ENCODE data around the gene STK10.
"Not testable (repeated sequence)": the region's sequence is repeated elsewhere in the genome, so short reads cannot be mapped to it uniquely, and the experiment has no call there.

Gene STK10

DNA sequence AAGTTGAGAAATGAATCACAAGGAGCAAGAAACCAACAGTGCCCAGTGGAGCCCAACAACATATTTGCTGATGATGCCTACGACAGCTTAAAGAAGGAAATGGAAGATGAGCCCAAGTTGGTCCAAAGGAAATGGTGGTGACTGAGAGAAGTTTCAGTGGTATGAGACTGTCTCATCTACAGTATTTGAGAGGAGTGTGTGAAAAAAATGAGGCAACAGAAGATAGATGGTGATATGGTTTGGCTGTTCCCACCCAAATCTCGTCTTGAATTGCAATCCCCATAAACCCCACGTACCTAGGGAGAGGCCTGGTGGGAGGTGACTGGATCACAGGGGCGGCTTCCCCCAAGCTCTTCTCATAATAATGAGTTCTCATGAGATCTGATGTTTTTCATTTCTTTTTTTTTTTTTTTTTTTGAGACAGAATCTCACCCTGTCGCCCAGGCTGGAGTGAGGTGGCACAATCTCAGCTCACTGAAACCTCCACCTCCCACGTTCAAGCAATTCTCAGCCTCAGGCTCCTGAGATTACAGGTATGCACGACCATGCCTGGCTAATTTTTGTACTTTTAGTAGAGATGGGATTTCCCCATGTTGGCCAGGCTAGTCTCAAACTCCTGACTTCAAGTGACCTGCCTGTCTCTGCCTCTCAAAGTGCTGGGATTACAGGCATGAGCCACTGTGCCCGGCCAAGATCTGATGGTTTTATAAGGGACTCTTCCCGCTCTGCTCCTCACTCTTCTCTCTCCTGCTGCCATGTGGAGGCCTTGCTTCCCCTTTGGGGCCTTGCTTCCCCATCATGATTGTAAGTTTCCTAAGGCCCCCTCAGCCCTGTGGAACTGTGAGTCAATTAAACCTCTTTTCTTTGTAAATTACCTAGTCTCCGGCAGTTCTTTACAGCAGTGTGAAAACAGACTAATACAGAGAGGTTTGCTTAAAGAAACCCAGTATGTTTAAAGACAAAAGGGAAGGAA is 36.2 kb upstream of the STK10 start:
- H3K27ac ChIP-seq: no peak overlapping the region

DNA sequence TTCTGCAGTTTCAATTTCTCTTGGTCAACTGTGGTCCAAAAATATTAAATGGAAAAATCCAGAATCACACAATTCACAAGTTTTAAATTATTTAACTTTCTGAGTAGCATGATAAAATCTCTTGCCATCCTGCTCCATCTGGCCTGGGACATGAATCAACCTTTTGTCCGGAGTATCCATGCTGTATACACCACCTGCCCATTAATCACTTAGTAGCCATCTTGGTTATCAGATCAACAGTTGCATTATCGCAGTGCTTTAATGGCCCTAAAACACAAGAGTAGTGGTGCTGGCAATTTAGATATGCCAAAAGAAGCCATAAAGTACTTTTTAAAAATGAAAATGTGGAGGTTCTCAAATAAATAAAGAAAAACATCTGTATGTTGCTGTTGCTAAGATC is 31.3 kb upstream of the STK10 start:
- H3K27ac ChIP-seq: no peak overlapping the region
- TF ChIP-seq, protein P1, sequence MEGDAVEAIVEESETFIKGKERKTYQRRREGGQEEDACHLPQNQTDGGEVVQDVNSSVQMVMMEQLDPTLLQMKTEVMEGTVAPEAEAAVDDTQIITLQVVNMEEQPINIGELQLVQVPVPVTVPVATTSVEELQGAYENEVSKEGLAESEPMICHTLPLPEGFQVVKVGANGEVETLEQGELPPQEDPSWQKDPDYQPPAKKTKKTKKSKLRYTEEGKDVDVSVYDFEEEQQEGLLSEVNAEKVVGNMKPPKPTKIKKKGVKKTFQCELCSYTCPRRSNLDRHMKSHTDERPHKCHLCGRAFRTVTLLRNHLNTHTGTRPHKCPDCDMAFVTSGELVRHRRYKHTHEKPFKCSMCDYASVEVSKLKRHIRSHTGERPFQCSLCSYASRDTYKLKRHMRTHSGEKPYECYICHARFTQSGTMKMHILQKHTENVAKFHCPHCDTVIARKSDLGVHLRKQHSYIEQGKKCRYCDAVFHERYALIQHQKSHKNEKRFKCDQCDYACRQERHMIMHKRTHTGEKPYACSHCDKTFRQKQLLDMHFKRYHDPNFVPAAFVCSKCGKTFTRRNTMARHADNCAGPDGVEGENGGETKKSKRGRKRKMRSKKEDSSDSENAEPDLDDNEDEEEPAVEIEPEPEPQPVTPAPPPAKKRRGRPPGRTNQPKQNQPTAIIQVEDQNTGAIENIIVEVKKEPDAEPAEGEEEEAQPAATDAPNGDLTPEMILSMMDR (conservative IDR thresholded peaks at IDR 0.05): no peak

More for the DNA sequence above, 36.2 kb upstream of the STK10 start:
- TF ChIP-seq, protein P1 (conservative IDR thresholded peaks at IDR 0.05): no peak
- no peak for TF ChIP-seq ZFX (IDR thresholded peaks at IDR 0.05)

DNA sequence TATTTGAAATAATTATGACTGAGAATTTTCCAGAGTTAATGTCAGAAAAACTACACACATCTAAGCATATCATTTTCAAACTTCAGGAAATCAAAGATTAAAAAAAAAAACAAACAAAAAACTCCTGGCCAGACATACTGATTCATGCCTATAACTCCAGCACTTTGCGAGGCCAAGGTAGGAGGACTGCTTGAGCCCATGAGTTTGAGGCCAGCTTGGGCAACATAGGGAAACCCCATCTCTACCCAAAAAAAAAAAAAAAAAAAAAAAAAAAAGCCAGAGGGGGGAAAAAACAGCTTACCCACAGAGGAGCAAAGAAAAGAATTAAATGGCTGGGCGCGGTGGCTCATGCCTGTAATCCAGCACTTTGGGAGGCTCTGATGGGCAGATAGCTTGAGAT is 28.3 kb upstream of the STK10 start:
- TF ChIP-seq, protein P1 (conservative IDR thresholded peaks at IDR 0.05): no peak
- TF ChIP-seq ZFX (IDR thresholded peaks at IDR 0.05): no peak
- H3K27ac ChIP-seq: no peak overlapping the region

DNA sequence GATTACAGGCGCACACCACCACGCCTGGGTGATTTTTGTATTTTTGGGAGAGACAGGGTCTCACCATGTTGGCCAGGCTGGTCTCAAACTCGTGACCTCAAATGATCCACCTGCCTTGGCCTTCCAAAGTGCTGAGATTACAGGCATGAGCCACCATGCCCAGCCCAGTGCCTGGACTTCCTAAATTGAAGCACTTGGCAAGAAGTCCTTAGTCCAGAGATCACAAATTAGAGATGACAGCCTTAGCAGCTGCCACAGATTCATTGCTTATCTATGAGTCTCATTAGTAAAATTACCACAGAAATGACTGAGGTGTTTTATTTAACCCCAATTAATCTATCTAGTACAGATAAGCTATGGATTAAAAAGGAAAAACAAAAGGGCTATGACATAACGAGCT is 25.1 kb upstream of the STK10 start:
- TF ChIP-seq, protein P1 (conservative IDR thresholded peaks at IDR 0.05): no peak
- no peak for TF ChIP-seq ZFX (IDR thresholded peaks at IDR 0.05)
- H3K27ac ChIP-seq: no peak overlapping the region

DNA sequence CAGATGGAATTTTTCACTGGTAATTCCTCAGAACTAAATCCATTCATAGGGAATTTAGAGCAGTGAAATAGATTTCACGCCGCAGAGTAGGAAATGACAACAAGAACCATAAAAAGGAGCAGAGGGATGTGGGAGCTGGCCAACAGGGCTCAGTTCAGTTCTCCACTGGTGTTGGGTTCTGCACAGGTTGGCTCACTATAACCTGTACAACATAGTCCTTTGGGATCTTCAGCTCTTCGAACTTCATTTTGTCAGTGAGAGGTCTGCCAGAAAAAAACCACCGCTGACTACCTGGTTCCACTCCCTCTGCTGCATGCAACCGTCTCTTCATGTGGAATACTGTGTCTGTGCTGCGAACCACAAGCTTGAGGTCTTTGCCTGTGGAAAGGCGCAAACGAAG is 23.7 kb upstream of the STK10 start:
- H3K27ac ChIP-seq: no peak overlapping the region
- TF ChIP-seq ZFX (IDR thresholded peaks at IDR 0.05): no peak
- TF ChIP-seq, protein P1 (conservative IDR thresholded peaks at IDR 0.05): no peak

DNA sequence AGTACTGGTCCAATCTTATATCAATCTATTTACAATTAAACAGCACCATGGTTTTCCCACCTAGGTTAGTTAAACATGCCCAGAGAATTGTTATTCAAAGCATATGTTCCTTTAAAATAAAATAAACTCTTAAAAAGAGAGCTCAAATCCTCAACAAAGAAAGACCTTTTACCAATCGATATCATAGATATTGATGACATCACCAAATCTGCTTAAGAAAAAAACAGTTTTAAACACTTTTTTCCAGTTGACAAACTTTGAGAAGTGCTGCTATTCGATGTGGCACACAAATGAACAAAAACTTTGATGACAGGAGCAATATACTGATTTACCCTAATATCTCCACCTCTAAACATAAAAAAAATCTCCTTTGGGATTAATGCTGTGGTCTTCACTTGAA is 21.7 kb upstream of the STK10 start:
- H3K27ac ChIP-seq: no peak overlapping the region
- no peak for TF ChIP-seq ZFX (IDR thresholded peaks at IDR 0.05)
- TF ChIP-seq, protein P1 (conservative IDR thresholded peaks at IDR 0.05): no peak

DNA sequence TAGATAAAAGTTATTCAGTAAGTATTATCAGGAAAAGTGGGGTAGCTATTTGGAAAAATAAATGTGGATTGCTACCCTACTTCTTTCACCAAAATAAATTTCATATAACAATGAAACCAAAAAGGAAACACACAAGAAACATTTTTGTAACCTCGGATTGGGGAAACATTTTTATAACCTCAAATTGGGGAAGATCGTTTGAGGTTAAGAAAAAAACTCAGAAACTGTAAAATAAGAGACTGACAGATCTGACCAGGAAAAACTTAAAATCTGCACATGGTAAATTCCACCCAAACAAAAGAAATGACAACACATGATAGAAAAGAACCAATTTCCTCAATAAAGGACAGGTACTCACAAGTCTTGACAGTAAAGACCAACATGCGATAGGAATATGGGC is 19.5 kb upstream of the STK10 start:
- TF ChIP-seq, protein P1 (conservative IDR thresholded peaks at IDR 0.05): no peak
- TF ChIP-seq ZFX (IDR thresholded peaks at IDR 0.05): no peak
- H3K27ac ChIP-seq: no peak overlapping the region

DNA sequence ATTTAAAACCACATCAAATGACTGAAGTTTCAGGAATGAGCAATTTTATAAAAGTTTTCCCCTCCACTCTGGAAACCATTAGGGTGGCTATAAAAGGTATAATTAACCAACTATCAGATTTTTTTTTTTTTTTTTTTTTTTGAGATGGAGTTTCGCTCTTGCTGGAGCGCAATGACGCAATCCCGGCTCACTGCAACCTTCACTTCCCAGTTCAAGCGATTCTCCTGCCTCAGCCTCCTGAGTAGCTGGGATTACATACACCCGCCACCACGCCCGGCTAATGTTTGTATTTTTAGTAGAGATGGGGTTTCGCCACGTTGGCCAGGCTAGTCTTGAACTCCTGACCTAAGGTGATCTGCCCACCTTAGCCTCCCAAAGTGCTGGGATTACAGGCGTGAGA is 18.0 kb upstream of the STK10 start:
- H3K27ac ChIP-seq: not testable (repeated sequence)
